SKM-1 treated with dmso at 0.1 percent for 144 hours (cell line): Measurements from ENCODE around the gene TMEM139.
A peak's percentile ranks its signal among the peaks of the same experiment; 100 is the strongest.

Experiments used
- DNase-seq: peaks from one replicate; lab custom pipeline; 2025; ENCODE audit not compliant: unreplicated experiment; lab: John Stamatoyannopoulos, UW

The TMEM139 gene

DNA sequence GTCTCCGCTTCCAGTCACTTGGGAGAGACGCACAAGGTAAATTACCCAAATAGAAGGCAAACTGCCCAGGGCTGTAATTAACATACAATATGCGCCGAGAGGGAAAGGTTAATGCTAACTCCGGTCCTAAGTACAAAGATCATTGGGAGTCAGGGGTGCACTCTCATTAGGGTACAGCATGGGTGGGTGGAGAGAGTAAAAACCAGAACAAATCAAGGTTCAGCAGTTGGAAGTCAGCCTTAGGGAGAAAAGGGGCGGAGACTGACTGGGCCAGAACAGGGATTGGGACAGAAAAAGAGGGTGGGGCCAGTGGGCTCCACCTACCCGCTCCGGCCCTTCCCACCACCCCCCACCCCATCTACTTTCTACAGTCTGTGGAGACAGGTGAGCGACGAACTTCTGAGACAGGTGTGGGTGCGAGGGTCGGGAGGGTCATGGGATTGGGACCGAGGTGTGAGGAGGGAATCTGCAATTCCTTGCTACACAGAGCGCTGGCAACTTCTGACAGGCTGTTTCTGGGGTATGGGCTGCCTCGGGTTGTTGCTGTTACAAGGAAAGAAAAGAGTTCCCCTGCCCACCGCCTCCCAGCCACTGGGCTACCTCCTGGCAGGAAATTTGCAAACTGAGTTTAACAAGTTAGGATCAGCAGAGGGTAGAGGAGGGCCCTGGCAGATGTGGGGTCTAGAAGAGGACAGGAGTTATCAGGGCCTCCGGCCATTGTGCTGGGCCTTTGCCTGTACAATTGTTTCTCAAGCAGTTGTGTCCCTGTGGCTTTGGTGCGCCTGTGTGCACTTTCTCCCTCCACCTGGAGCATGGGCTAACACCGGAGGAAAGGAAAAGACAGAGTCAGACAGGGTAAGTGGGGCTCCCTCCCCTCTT lies at the start of gene TMEM139:
Gene TMEM139, plus strand, starts transcription at position 368 of the 879 bp plus-strand sequence. CDS start 1,000 bp downstream, outside the sequence.
- no peak for DNase-seq

DNA sequence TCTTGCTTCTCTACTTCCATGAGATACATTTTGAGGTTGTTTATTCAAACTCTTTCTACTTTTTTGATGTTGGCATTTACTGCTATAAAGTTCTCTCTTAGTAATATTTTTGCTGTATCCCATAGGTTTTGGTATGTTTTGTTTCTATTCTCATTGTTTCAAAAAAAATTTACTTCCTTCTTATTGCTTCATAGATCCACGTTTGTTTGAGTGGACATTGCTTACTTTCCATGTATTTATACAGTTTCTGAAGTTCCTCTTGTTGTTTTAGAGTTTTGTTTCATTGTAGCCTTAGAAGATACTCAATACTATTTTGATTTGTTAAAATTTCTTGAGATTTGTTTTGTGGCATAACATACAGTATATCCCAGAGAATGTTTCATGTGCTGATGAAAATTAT lies 49.2 kb upstream of the TMEM139 start:
- no peak for DNase-seq

DNA sequence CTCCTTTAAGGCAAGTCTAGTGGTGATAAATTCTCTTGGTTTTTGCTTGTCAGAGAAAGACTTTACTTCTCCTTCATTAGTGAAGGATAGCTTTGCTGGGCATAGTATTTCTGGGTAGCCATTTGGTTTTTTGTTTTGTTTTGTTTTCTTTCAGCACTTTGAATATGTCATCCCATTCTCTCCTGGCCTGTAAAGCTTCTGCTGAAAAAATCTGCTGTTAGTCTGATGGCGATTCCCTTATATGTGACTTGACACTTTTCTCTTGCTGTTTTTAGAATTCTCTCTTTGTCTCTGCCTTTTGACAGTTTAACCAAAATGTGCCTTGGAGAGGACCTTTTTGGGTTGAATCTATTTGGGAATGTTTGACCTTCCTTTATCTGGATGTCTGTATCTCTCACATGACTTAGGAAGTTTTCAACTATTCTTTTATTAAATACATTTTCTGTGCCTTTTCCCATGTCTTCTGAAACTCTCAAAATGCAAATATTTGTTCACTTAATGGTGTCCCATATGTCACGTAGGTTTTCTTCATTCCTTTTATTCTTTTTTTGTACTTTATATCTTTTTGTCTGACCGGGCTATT lies 48.3 kb upstream of the TMEM139 start:
- no peak for DNase-seq

DNA sequence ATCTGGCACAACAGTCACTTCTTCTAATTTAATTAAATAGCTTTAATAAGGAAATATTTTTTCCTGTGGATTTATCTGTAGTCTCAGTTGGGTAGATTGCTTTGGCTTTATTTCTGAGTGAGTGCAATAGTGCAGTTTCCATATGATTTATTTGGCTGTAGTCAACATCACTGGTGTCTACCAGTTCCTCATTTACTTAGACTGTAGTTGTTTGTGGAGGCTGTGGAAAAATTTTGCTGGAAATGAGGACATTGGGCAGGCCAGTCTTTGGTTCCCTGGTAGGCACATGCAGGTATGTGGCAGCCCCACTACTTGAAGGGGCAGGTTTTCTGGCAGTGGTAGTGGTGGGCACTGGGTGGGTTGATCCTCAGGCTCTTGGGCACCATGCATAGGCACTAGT lies 47.4 kb upstream of the TMEM139 start:
- no peak for DNase-seq

DNA sequence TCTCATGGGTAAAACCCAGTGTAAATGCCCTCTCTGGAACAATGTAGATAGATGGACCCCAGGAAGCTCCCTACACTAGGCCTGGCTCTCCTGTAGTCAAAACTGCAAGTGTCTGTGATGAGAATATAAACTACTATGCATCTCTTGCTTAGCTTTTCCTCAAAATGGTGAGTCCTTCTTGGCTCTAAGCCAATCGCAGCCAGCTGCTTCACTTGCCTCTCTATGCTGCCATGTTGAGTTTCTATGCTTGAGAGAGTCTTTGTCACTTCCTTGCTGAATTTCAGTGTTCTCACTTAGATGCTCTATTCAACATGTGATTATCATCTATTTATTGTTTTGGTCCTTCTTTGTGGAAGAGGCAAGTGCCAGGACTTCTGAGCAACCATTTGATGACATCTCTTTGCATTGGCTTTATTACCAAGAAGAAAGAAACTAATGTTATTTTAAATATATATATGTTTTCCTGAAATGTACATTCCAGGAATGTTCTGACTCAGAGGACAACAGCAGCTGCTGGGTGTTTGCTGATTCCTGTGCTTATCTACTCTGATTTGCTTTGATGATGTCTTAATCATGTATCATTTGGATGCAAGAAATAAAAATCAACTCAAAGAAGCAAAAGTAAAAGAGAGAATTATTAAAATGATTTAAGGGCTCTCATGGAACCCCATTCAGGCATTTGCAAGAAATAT lies 46.3 kb upstream of the TMEM139 start:
- DNase-seq = no peak

DNA sequence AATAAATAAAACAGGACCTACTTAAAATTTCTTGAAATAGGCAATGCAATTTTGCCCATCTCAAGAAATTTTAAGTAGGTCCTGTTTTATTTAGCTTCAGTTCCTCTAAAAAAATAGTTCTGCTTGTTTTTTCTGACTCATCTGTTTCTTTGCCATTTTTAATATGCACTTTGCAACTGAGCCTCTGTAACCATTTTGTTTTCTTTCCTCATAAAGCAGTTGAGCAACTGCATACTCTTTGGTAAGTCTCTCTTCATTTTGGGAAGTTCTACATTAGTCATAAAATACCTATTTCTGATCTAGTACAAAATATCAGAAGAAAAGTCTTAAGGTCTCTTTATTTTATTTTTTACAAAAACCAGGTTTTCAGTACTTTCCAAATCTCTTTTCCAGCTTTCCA lies 44.9 kb upstream of the TMEM139 start:
- DNase-seq = peak; percentile 96

DNA sequence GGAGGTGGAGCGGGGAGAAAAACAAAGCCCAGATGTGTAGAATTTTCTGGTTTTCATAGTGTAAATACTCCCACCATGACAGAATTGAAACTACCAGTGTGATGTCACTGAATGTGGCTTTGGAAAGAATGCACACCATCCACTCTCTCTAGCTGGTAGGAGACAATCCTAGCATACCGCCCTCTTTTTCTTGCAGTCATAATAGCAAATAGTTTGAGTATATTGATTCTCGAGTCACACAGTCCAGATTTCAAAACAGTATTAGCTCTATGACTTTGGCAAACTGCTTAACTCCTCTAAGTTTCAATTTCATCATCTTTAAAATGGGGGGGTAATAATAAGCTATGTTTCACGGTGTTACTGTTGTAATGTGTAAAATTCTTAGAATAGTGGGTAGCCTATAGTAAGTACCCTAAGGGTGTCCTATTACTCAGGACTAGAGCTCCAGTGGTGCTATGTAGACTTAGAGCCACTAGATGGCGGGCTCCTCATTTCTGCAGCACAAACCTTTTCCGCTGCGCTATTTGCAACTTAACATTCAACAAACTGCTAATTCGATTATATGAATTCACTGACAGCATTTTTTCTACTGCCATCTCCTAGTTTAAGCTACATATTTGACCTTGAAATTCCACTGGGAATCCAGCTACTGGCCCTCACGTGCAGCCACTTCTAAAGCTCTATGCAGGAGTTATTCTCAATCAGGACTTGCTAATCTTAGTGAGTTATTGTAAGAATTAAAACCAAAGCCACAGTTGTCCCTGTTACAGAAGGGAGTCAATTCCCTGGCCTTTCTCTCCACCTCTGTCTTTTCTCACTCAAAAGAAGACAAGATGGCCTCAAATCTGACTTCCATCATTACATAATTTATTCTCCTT lies 44.2 kb upstream of the TMEM139 start:
- peak; percentile 85 for DNase-seq

DNA sequence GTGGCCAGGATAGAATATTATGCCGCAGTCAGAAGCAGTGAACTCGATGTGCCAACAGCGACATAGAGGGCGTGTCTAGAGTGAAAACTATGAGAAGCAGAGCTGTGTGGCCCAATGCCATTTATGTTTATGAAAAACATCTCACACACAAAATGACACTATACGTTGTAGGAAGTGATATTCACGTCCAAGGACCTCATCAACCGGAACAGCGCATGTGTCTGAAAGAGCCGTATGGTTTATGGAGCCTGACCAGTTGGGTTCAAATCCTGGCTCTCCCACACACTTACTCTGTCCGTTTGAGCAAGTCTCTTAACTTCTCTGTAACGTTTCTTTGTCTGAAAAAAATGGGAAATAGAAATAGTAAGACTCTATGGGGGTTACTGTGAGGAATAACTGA lies 42.5 kb upstream of the TMEM139 start:
- no peak for DNase-seq

DNA sequence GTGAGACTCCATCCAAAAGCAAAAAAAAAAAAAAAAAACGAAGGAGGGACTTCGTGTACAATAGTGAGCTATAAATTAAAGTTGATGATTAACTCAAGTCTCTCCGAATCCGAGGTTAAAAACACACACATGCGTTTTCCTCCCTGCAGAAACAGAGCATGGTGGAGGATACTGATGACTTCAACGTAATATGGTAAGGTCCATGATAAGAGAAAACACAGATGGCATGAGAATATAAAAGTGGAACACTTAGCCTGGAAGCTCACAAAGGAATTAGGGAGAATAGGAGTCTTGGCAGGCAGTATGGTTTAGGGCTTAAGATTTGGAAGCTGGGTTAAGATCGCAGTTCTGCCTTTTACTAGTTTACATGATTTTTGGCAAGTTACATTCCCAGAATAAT lies 41.6 kb upstream of the TMEM139 start:
- no peak for DNase-seq

DNA sequence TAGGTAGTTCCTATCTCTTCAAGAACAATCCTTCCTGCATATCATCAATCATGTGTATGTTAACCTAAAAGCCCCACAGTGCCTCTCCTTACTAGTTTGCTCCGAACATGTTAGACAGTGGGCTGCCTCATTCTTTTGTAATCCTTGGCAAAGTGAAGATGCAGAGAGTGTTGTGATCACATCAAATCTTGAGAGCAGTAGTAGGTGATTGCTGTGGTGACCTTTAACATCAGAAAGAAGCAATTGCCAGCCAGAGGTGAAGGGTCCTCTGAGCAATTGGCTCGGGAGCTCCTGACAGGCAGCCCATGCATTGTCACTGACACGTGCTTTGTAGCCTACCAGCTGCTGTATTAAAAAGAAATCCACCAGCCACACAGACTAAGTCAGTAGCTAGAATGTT lies 41.1 kb upstream of the TMEM139 start:
- DNase-seq = no peak

DNA sequence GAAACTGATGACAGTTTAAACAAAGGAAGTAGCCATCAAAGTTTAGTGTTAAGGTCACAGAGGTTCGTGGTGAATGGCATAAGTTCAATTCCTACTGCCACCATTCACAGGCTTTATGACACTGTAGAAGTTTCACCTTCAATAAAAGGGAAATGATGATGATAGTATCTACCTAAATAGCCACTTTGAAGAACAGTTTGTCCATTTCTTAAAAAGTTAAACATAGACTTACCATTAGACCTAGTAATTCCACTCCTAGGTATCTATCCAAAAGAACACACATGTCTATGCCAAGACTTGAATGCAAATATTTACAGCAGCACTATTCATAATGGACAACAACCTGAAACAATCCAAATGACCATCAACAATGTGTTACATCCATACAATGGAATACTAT lies 40.4 kb upstream of the TMEM139 start:
- DNase-seq = no peak

DNA sequence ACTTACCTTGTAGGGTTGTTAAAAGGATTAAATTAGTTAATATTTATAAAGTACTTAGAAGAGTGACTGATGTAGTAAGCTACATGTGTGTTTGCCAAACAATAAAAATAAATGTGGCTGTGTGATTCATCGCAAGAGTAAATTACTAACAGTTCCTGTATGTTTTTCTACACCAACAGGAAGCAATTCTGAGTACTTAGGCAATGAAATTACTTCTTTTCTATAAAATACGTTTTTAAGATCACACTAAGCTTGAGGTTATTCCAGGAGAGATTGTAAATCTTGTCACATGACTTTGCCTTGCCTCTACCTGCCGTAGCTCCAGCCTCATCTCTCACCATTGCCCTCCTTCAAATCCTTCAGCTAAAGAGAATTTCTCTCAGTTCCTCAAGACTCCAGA lies 39.6 kb upstream of the TMEM139 start:
- DNase-seq = no peak

DNA sequence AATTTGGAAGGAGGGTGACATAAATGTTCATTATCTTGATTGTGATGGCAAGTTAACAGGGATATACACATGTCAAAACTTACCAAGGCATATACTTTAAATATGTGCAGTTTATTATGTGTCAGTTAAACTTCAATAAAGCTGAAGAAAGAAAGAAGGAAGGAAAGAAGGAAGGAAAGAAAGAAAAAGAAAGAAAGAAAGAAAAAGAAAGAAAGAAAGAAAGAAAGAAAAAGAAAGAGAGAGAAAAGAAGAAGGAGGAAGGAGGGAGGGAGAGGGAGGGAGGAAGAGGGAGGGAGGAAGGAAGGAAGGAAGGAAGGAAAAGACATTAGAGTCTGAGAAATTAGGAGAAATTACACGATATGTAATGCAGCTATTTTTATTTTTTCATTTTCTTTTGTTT lies 37.4 kb upstream of the TMEM139 start:
- no peak for DNase-seq

DNA sequence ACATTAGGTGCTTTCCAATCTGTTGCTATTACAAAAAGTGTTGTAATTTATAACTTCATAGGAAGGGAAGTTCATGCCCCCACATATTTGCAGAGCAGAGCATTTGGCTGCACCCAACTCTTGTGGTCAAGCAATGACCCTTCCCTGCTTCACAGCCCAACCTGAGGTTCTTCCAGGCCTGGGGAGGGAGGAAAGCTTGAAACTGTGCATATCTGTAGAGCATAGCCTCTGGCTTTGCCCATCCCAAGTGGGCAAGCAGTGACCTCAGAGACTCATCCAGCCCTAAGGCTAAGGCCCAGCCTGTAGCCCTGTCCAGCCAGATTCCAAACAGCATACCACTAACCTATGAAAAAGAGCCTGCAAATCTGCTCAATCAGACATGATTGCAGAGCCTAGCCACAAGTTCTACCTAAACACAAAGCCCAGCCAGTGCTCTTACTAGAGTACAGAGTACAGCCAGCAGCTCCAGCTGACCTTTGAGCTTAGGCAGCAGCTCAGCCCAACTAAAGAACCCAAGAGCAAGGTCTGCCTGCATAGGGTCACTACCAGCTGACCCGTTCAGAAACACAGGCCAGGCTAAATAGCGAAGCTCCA lies 35.9 kb upstream of the TMEM139 start:
- DNase-seq = no peak

DNA sequence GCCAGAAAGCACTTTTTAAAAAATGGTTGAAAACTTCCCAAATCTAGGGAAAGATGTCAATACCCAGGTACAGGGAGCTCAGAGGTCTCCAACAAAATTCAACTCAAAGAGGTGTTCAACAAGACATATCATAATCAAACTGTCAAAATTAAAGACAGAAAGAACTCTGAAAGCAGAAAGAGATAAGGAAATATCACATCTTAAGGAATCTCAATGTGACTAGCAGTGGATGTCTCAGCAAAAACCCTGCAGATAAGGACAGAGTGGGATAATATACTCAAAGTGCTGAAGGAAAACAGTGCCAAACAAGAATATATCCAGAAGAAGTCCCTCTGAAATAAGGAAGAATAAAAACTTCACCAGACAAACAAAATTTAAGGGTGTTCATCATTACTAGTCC lies 34.6 kb upstream of the TMEM139 start:
- DNase-seq = no peak

DNA sequence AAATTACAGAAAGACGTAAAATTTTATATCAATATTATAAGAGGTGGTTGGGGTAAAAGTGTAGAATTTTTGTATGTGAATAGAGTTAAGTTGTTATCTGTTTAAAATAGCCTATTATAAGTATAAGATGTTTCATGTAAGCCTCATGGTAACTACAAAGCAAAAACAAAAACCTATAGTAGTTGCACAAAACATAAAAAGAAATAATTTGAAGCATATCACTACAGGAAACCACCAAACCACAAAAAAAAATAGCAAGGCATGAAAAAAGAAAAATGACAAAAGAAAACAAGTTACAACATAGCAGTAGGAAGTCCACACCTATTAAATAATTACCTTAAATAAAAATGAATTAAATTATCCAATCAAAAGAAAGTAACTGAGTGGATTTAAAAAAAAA lies 33.9 kb upstream of the TMEM139 start:
- DNase-seq = no peak

DNA sequence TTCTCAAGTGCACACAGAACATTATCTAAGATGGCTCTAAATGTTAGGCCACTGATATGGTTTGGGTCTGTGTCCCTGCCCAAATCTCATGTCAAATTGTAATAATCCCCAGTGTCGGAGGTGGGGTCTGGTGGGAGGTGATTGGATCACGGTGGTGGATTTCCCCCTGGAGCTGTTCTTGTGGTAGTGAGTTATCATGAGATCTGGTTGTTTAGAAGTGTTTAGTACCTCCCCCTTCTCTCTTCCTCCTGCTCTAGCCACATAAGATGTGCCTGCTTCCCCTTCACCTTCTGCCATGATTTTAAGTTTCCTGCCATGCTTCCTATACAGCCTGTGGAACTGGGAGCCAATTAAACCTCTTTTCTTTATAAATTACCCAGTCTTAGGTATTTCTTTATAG lies 32.8 kb upstream of the TMEM139 start:
- no peak for DNase-seq

DNA sequence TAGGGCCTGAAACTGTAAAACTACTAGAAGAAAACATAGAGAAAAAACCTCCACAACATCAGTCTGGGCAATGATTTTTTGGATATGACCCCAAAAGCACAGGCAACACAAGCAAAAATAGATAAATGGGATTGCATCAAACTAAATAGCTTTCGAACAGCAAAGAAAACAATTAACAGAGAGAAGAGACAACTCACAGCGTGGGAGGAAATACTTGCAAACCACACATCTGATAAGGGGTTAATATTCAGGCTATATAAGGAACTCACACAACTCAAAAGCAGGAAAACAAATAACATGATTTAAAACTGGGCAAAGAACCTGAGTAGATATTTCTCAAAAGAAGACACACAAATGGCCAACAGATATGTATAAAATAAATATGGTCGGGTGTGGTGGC lies 29.2 kb upstream of the TMEM139 start:
- no peak for DNase-seq

DNA sequence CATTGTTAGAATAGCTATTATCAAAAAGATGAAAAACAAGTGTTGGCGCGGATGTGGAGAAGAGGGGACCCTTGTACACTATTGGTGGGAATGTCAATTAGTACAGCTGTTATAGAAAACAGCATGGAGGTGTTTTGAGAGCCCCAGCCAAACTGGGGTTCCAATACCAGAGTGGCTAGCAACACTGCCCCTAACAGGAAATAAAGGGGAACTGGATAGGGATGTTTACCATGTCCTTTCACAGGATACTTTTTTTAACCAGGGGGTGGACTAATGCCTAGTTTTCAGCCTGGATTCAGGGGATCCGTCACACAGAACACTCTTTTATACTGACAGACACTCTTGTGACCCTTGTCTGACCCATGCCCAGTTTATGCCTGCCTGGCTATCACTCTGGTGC lies 28.4 kb upstream of the TMEM139 start:
- DNase-seq = no peak

DNA sequence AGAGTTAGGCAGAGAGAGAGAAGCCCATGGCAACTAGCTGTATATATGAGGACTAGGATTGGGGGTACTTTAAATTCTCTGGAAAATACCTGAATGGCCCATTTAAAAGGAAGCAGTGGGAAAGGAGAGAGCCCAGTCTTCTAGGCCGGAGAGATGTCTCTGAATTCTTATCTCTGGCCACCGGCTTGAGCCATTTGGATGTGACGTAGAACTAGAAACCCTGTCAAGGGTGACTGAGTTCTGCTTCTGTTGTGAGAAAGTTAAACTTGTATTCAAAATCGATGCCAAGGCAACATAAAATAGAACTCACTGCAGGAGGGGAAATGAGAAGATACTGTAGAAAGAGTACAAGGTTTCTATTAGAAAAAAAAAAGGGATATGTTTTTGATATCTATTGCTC lies 27.8 kb upstream of the TMEM139 start:
- DNase-seq = no peak

DNA sequence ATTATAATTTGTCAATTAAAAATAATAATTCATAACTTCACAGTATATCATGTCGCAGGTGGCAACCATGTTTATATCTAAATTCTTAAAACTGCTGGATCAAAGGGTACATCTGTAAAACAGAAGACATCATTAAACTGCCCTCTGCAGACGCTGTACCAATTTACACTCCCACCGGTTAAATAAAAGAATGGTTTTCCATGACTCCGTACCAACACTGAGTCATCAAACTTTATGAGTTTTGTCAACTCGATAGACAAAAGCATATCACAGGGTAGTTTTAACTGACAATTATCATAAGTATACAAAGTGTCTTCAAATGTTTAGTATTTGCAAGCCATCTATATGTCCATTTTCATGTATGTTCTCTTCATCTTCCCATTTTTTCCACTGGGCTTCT lies 27.3 kb upstream of the TMEM139 start:
- DNase-seq = no peak
